Left ventricle myocardium superior (tissue), 1 donor: ENCODE data around the gene MEF2A. TPM values are rescaled to one million over a fixed set of nuclear protein-coding genes. Genes with fewer than 3 reads are reported as not detected.
"Not testable (repeated sequence)": the region's sequence is repeated elsewhere in the genome, so short reads cannot be mapped to it uniquely, and the experiment has no call there.

ENCODE experiments used
- ATAC-seq: fragments of 200-7000 bp; cut with Tn5 transposase; one replicate; pipeline ENCODE4 v1.9.1; 2020; ENCODE audit warnings: mild to moderate bottlenecking, moderate library complexity
- DNase-seq: peaks from one replicate; pipeline ENCODE4 v3.0.0-alpha.2; 2020
- intact Hi-C: fragments of 100-400 bp; cut with micrococcal nuclease; formaldehyde crosslinking; loops from one replicate; pipeline ENCODE4 v1.11.0; 2022
- total RNA-seq: library from RNA; stranded (reverse); fragmentation: NEBNext Ultra II Directional; extraction: Animal tissue kit (Norgen Biotek cat#: 25700); gene quantifications from one replicate; pipeline ENCODE4 v1.2.1, GENCODE V29; 2021
- donor health status: DM: no; HTN: yes; CAD: no; lungs with severe emphysema.

MEF2A gene
- total RNA-seq, 1 donor from 2014 or later = 160 TPM

GRCh38 chr15:99735868-99736267 lies 170.1 kb downstream of the MEF2A start:
- ATAC-seq (no peak), DNase-seq (no peak)
- intact Hi-C loops = no loop called here

- DNase-seq (no peak), ATAC-seq (no peak)
- intact Hi-C loops = no loop called here
Measured at GRCh38 chr15:99736702-99737101, 170.9 kb downstream of the MEF2A start.

- intact Hi-C loops = no loop called here
- DNase-seq (no peak), ATAC-seq (no peak)
Measured at GRCh38 chr15:99738021-99738847, 172.4 kb downstream of the MEF2A start.

GRCh38 chr15:99741835-99742234 lies 176.1 kb downstream of the MEF2A start:
- intact Hi-C loops = no loop called here
- DNase-seq (no peak), ATAC-seq (no peak)

- intact Hi-C loops = no loop called here
- DNase-seq (no peak), ATAC-seq (no peak)
Measured at GRCh38 chr15:99744142-99744541, 178.4 kb downstream of the MEF2A start.

- intact Hi-C loops = no loop called here
- DNase-seq (no peak), ATAC-seq (no peak)
Measured at GRCh38 chr15:99745370-99746086, 179.7 kb downstream of the MEF2A start.

- peak; percentile 46 for DNase-seq
- intact Hi-C loops = no loop called here
- ATAC-seq = peak; percentile 54
Measured at GRCh38 chr15:99749386-99749785, 183.6 kb downstream of the MEF2A start.

GRCh38 chr15:99750326-99750725 lies 184.5 kb downstream of the MEF2A start:
- intact Hi-C loops = loop anchor here (10.0 kb wide), 1 partner anchor 476 kb away; no protein-coding TSS in a partner anchor
- ATAC-seq, DNase-seq: not testable (repeated sequence)

- no peak for ATAC-seq
- DNase-seq = no peak
- intact Hi-C loops = loop anchor here (10.0 kb wide), 1 partner anchor 478 kb away; no protein-coding TSS in a partner anchor
Measured at GRCh38 chr15:99752556-99752955, 186.8 kb downstream of the MEF2A start.

- ATAC-seq (no peak), DNase-seq (no peak)
- intact Hi-C loops = loop anchor here (10.0 kb wide), 1 partner anchor 478 kb away; no protein-coding TSS in a partner anchor
Measured at GRCh38 chr15:99753066-99753465, 187.3 kb downstream of the MEF2A start.

- intact Hi-C loops = loop anchor here (10.0 kb wide), 1 partner anchor 481 kb away; no protein-coding TSS in a partner anchor
- DNase-seq (peak; percentile 39), ATAC-seq (peak; percentile 90)
Measured at GRCh38 chr15:99755692-99756409, 190.1 kb downstream of the MEF2A start.

GRCh38 chr15:99762288-99762687 lies 196.5 kb downstream of the MEF2A start:
- intact Hi-C loops = no loop called here
- ATAC-seq (no peak), DNase-seq (no peak)

GRCh38 chr15:99763827-99764226 lies 198.0 kb downstream of the MEF2A start:
- ATAC-seq (no peak), DNase-seq (no peak)
- intact Hi-C loops = no loop called here

- no peak for DNase-seq
- intact Hi-C loops = no loop called here
Measured at GRCh38 chr15:99764522-99764921, 198.7 kb downstream of the MEF2A start.

More at GRCh38 chr15:99764522-99764921, 198.7 kb downstream of the MEF2A start:
- no peak for ATAC-seq

Other genes with a start within 250 kb of the MEF2A start
- 10.1 TPM for gene LYSMD4, start 167.5 kb downstream of the MEF2A start, total RNA-seq